ENCODE measurements around the gene RAB39A. TPM values are rescaled to one million over a fixed set of nuclear protein-coding genes. Genes with fewer than 3 reads are reported as not detected.

Gene RAB39A
- total RNA-seq, 4 donors from 2014 or later = 0.13 to 0.95 (median 0.67) TPM; not detected in 1

- no peak overlapping the region for H3K4me3 ChIP-seq
Measured at GRCh38 chr11:108003623-108004022, 75.4 kb downstream of the RAB39A start.

GRCh38 chr11:108007819-108008218 lies 79.6 kb downstream of the RAB39A start:
- WGBS, 2 donors = 93 to 94% methylated on average over 17 to 18 of the region's 18 CpGs
- Histone ChIP-seq H3K27ac (no peak overlapping the region), H3K36me3 (no peaks in the 10 kb centered on the region), H3K4me3 (no peak overlapping the region), H3K27me3 (no peaks in the 10 kb centered on the region), H3K4me1 (peaks cover 20 to 38% (median 24%) of the 10 kb centered on the region in 3 donors), H3K9me3 (no peaks in the 10 kb centered on the region)
- intact Hi-C loops (cut with DNase I) = no loop called here
- TF ChIP-seq, protein P1, sequence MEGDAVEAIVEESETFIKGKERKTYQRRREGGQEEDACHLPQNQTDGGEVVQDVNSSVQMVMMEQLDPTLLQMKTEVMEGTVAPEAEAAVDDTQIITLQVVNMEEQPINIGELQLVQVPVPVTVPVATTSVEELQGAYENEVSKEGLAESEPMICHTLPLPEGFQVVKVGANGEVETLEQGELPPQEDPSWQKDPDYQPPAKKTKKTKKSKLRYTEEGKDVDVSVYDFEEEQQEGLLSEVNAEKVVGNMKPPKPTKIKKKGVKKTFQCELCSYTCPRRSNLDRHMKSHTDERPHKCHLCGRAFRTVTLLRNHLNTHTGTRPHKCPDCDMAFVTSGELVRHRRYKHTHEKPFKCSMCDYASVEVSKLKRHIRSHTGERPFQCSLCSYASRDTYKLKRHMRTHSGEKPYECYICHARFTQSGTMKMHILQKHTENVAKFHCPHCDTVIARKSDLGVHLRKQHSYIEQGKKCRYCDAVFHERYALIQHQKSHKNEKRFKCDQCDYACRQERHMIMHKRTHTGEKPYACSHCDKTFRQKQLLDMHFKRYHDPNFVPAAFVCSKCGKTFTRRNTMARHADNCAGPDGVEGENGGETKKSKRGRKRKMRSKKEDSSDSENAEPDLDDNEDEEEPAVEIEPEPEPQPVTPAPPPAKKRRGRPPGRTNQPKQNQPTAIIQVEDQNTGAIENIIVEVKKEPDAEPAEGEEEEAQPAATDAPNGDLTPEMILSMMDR (IDR thresholded peaks at IDR 0.05) = no peak
- TF ChIP-seq POLR2A (IDR thresholded peaks at IDR 0.05) = no peak
- DNase-seq = no peak

More at GRCh38 chr11:108003623-108004022, 75.4 kb downstream of the RAB39A start:
- no peak for TF ChIP-seq POLR2A (IDR thresholded peaks at IDR 0.05)
- TF ChIP-seq, protein P1 (IDR thresholded peaks at IDR 0.05) = no peak
- peaks cover 0 to 6% (median 3%) of the 10 kb centered on the region in 3 donors for H3K4me1 ChIP-seq
- WGBS, 2 donors = 87 to 88% methylated on average over 5 of the region's 5 CpGs
- H3K27ac ChIP-seq = no peak overlapping the region
- DNase-seq = no peak
- H3K9me3 ChIP-seq = no peaks in the 10 kb centered on the region
- intact Hi-C loops (cut with DNase I) = no loop called here
- H3K27me3 ChIP-seq = no peaks in the 10 kb centered on the region
- H3K36me3 ChIP-seq = no peaks in the 10 kb centered on the region

DNA sequence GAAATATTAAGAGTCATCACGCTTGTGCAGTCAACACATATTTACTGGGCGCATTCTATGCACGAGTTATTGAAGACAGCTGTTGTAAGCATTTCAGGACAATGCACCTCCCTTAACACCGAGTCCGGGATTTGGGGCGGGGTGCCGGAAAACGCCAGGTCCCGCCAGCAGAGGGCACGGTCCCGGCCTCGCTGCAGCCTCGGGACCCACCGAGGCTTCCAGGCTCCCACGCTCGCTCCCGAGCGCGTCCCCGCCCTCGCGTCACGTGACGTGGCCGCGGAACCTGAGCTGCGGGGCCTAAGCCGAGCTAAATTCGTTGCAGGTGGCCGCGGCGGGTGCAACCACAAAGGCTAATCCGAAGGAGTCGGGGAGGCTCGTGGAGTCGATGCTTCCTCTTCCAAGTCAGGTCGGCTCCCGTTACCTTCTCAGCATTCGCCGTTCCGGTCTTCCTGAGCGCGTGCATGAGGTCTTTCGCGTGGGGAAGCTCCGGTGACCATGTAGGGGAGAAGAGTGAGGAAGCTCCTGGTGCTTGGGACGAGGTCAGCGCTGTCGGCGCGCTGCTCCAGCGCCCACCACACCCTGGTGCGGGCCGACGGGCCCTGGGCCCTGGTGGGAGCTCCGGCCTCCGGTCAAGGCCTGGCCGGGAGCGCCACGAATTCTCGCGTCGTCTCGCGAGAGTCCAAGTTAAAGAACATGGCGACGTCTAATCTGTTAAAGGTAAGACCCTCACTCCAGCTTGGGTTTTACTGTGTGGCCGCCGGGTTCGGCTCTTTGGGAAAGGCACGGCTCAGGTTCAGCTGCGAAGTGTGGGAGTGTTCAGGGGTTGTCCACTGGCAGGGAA lies 80.6 kb downstream of the RAB39A start, which contains the start of gene CUL5:
TSS of gene CUL5 (plus strand) at position 243 of the 841 bp plus-strand sequence. CDS start at position 694, 451 bp downstream.
- peak; percentile 43 for DNase-seq
- peaks cover 20 to 48% (median 27%) of the 10 kb centered on the region in 3 donors for H3K4me1 ChIP-seq
- intact Hi-C loops (cut with DNase I) = no loop called here

DNA sequence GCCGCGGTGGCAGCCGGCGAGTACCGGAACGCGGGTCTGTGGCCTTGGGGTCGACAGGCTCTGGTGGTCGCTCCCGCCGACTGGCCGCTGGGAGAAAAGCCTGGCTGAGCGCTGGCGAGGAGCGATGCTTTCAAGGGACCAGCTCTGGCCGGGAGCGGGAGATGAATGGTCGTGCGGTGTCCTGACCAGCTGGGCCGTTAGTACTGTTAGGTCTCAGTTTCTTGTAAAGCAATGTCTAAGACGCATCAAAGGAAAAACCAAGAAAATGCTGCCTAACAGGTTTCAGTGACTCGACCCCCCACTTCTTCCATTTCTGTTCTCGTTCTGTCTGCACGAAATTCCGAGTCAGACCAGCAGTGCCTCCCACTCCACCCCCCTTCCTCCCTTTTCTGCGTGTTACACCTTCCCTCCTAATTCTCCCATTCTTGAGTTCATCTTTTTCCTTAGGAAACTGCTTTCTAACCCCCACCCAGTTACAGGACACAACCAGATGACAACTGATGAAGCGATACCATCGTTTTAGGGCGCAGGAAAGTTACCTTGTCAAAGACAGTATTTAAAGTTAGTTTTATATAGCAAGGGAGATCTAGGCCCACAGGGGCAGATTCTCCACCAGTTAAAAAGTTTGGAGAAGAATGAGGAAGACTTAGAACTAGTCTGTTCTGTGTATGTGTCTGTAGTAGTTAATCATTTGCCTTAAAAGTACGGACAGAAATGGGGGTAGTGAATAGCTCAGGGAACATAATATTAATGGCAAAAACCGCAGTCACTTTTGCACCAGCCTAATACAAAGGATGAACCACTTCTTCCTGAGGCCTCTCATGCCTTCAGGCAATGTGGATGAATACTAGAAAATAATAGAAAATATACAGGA lies 81.5 kb downstream of the RAB39A start:
- Histone ChIP-seq H3K36me3 (no peaks in the 10 kb centered on the region), H3K27ac (peak overlapping the region; percentile 95 to 99 (median 98)), H3K4me1 (peaks cover 20 to 54% (median 27%) of the 10 kb centered on the region in 3 donors), H3K4me3 (peak overlapping the region; percentile 84 to 95 (median 88)), H3K27me3 (no peaks in the 10 kb centered on the region), H3K9me3 (no peaks in the 10 kb centered on the region)
- 2 to 3% methylated on average over 15 to 19 of the region's 31 CpGs for WGBS, 2 donors
- TF ChIP-seq, protein P1 (IDR thresholded peaks at IDR 0.05) = no peak
- TF ChIP-seq POLR2A (IDR thresholded peaks at IDR 0.05) = no peak
- intact Hi-C loops (cut with DNase I) = no loop called here
- DNase-seq = no peak

More for the DNA sequence above, 80.6 kb downstream of the RAB39A start, which contains the start of gene CUL5:
- Histone ChIP-seq H3K4me3 (peak within 1 kb of the TSS; percentile 84 to 95 (median 88)), H3K27me3 (no peaks in the 10 kb centered on the region), H3K9me3 (no peaks in the 10 kb centered on the region), H3K27ac (peak within 1 kb of the TSS; percentile 95 to 99 (median 98)), H3K36me3 (no peaks in the 10 kb centered on the region)
- WGBS, 2 donors = 0 to 1% methylated on average over 16 to 40 of the region's 72 CpGs
- TF ChIP-seq, protein P1 (IDR thresholded peaks at IDR 0.05) = peak; percentile 80 to 95 (median 90)
- TF ChIP-seq POLR2A (IDR thresholded peaks at IDR 0.05) = peak in 2 of 4 donors; percentile 30 to 32

Measured in esophagus squamous epithelium (tissue), 5 donors.